ENCODE data around the gene SEPTIN8. TPM values are rescaled to one million over a fixed set of nuclear protein-coding genes. Genes with fewer than 3 reads are reported as not detected.

SEPTIN8 gene
- total and polyA plus RNA-seq, 2 of the 13 experiments (the other 11 are each of a cell fraction or from before 2014, with no cell fraction given) = 41.4 to 49.9 TPM

- Histone ChIP-seq H4K20me1 (ENCODE audit: insufficient read depth, low read length) (no peaks in the 10 kb centered on the region), H3K27ac (ENCODE audit: extremely low read length, insufficient read depth, low read length) (no peak overlapping the region), H3K27me3 (ENCODE audit: control insufficient read depth in 1 of 2, insufficient read depth in 2 of 2, low read length in 2 of 2) (no peaks in the 10 kb centered on the region), H3K9me3 (ENCODE audit: low read length) (no peaks in the 10 kb centered on the region), H3K4me1 (ENCODE audit: insufficient read depth, low read length) (no peaks in the 10 kb centered on the region), H3K79me2 (ENCODE audit: insufficient read depth, low read length) (no peaks in the 10 kb centered on the region), H3K4me3 (replicated peaks in 1 of 3; ENCODE audit: insufficient read depth in 1 of 3, low read depth in 2 of 3, low read length in 3 of 3) (no peak overlapping the region), H3K36me3 (replicated peaks in 1 of 2; ENCODE audit: control insufficient read depth in 1 of 2, insufficient read depth in 2 of 2, low read length in 2 of 2) (peaks cover 16 to 58% of the 10 kb centered on the region in 2 experiments), H2AFZ (ENCODE audit: low read length) (no peak overlapping the region), H3K4me2 (ENCODE audit: low read depth, low read length) (no peak overlapping the region), H3K9ac (ENCODE audit: insufficient read depth, low read depth, low read length) (no peak overlapping the region)
- FAIRE-seq = no peak
- WGBS (ENCODE audit: low lambda C conversion rate) = 95% methylated on average over 9 of the region's 13 CpGs
- ATAC-seq = no peak
- ChIA-PET POLR2A (no interaction called here), CTCF (ENCODE audit: low intra/inter-chr PET ratio, low total read pairs) (no interaction called here)
- TF ChIP-seq, protein P1, sequence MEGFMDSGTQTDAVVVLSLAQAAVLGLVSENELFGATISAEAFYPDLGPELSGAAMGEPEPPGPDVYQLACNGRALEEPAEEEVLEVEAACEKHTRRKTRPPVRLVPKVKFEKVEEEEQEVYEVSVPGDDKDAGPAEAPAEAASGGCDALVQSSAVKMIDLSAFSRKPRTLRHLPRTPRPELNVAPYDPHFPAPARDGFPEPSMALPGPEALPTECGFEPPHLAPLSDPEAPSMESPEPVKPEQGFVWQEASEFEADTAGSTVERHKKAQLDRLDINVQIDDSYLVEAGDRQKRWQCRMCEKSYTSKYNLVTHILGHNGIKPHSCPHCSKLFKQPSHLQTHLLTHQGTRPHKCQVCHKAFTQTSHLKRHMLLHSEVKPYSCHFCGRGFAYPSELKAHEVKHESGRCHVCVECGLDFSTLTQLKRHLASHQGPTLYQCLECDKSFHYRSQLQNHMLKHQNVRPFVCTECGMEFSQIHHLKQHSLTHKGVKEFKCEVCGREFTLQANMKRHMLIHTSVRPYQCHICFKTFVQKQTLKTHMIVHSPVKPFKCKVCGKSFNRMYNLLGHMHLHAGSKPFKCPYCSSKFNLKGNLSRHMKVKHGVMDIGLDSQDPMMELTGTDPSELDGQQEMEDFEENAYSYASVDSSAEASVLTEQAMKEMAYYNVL (CRISPR knock-in tag; IDR thresholded peaks at IDR 0.05; ENCODE audit: borderline replicate concordance) = no peak
- TF ChIP-seq CEBPZ (IDR thresholded peaks at IDR 0.05; ENCODE audit: low read length) (no peak), SETDB1 (CRISPR knock-in tag; IDR thresholded peaks at IDR 0.05; ENCODE audit: borderline replicate concordance) (no peak), LBX2 (CRISPR knock-in tag; IDR thresholded peaks at IDR 0.05; ENCODE audit: borderline replicate concordance) (no peak), ZNF768 (CRISPR knock-in tag; IDR thresholded peaks at IDR 0.05) (no peak), GLI4 (CRISPR knock-in tag; IDR thresholded peaks at IDR 0.05; ENCODE audit: borderline replicate concordance) (no peak), ZFP36 (IDR thresholded peaks at IDR 0.05; ENCODE audit: borderline replicate concordance, low read depth, low read length, partially characterized antibody) (no peak), ZNF83 (CRISPR knock-in tag; IDR thresholded peaks at IDR 0.05; ENCODE audit: borderline replicate concordance) (no peak)
- no TSS peak for BruUV-seq (replicated peaks)
- in situ Hi-C loops (cut with HindIII; ENCODE audit: extremely low pct_ligation_motif_present, low pct_unique_long_range_greater_than_20kb) = no loop called here
- intact Hi-C loops (cut with micrococcal nuclease; ENCODE audit: unreplicated experiment) = no loop called here
- DNase-seq (ENCODE audit: low spot score) = no peak
Measured at GRCh38 chr5:132759114-132760048, 17.7 kb downstream of the SEPTIN8 start.

All from HepG2 (cell line).